Caco-2 (cell line): Measurements from ENCODE around the gene ACCSL. TPM values are rescaled to one million over a fixed set of nuclear protein-coding genes. Genes with fewer than 3 reads are reported as not detected.
A peak's percentile ranks its signal among the peaks of the same experiment; 100 is the strongest.

Experiments used
- BruUV-seq: library from RNA; stranded (reverse); fragments of 400-500 nt; replicated peaks from 2 replicates; lab custom pipeline; 2021; lab: Mats Ljungman, UMichigan
- CTCF ChIA-PET: fragments of 300-600 bp; sonication (Branson Sonifier 250); formaldehyde crosslinking; loops from one replicate; lab custom pipeline; 2022; ENCODE audit warnings: antibody characterized with exemption; lab: Charles Lee
- POLR2A ChIA-PET: fragments of 300-600 bp; sonication (Branson Sonifier 250); formaldehyde crosslinking; loops from one replicate; lab custom pipeline; 2022; ENCODE audit warnings: antibody characterized with exemption; lab: Charles Lee
- DNase-seq, 2 experiments: peaks; one replicate each; pipeline versions ENCODE4 v3.0.0 to v3.0.0-alpha.2; 2020 to 2022
- H3K27me3 ChIP-seq: replicated peaks from 2 replicates; pipeline ENCODE4 v1.6.0; 2011; ENCODE audit warnings: low read length; ENCODE audit not compliant: control insufficient read depth, insufficient read depth
- H3K36me3 ChIP-seq: 2 replicates; pipeline ENCODE4 v1.5.1; 2011; ENCODE audit warnings: low read length; ENCODE audit not compliant: control insufficient read depth, insufficient read depth
- H3K4me1 ChIP-seq: fragments of 250-450 bp; sonication (Bioruptor Pico); 2 replicates; pipeline ENCODE4 v1.5.1; 2020; ENCODE audit warnings: mild to moderate bottlenecking
- H3K4me3 ChIP-seq: 2 replicates; pipeline ENCODE4 v1.5.1; 2011; ENCODE audit warnings: low read depth, mild to moderate bottlenecking, control low read depth, low read length
- H3K9me3 ChIP-seq: fragments of 250-450 bp; sonication (Bioruptor Pico); 2 replicates; pipeline ENCODE4 v1.5.1; 2020; ENCODE audit warnings: mild to moderate bottlenecking, moderate library complexity
- H3K27ac Mint-ChIP-seq: one replicate; pipeline ENCODE4 v1.8.0; 2022; ENCODE audit warnings: mixed read lengths; ENCODE audit not compliant: unreplicated experiment
- H3K27me3 Mint-ChIP-seq: one replicate; pipeline ENCODE4 v1.8.0; 2022; ENCODE audit warnings: mixed read lengths; ENCODE audit not compliant: insufficient read depth, unreplicated experiment
- H3K36me3 Mint-ChIP-seq: one replicate; pipeline ENCODE4 v1.8.0; 2022; ENCODE audit warnings: mild to moderate bottlenecking, mixed read lengths; ENCODE audit not compliant: insufficient read depth, unreplicated experiment
- H3K4me1 Mint-ChIP-seq: one replicate; pipeline ENCODE4 v1.8.0; 2022; ENCODE audit warnings: low read depth, mixed read lengths; ENCODE audit not compliant: unreplicated experiment
- H3K4me3 Mint-ChIP-seq: one replicate; pipeline ENCODE4 v1.8.0; 2022; ENCODE audit warnings: mild to moderate bottlenecking, moderate library complexity, mixed read lengths; ENCODE audit not compliant: unreplicated experiment
- H3K9me3 Mint-ChIP-seq: one replicate; pipeline ENCODE4 v1.8.0; 2022; ENCODE audit warnings: mixed read lengths; ENCODE audit not compliant: unreplicated experiment
- intact Hi-C: fragments of 100-400 bp; cut with micrococcal nuclease; formaldehyde crosslinking; loops from one replicate; pipeline ENCODE4 v1.10.0; 2022; ENCODE audit not compliant: unreplicated experiment
- total RNA-seq: library from RNA; stranded (reverse); gene quantifications from 2 replicates; pipeline ENCODE4 v1.2.3, GENCODE V29; 2022
- TF ChIP-seq, protein P1 (sequence below), 2 experiments: fragments of 200-600 bp in 1 of 2; IDR thresholded peaks; 1 replicate in 1 of 2; 2 replicates in 1 of 2; pipeline versions ENCODE4 v1.5.1 to v1.8.0; 2011 to 2022; ENCODE audit warnings: antibody characterized with exemption in 1 of 2, control low read depth in 1 of 2, inconsistent platforms in 1 of 2, low read depth in 1 of 2, low read length in 1 of 2, mild to moderate bottlenecking in 1 of 2, moderate library complexity in 1 of 2; ENCODE audit not compliant: insufficient read depth in 1 of 2, severe bottlenecking in 1 of 2, unreplicated experiment in 1 of 2

Gene ACCSL
- total RNA-seq, 1 experiment from 2014 or later = not detected

- Mint-ChIP-seq H3K27ac (peak overlapping the region; percentile 14), H3K27me3 (no peaks in the 10 kb centered on the region), H3K9me3 (peaks cover 33% of the 10 kb centered on the region), H3K4me1 (peaks cover 18% of the 10 kb centered on the region), H3K36me3 (peaks cover 11% of the 10 kb centered on the region), H3K4me3 (no peak overlapping the region)
- CTCF ChIA-PET = no interaction called here
- POLR2A ChIA-PET = no interaction called here
- Histone ChIP-seq H3K9me3 (peaks cover 14% of the 10 kb centered on the region), H3K4me3 (no peak overlapping the region), H3K27me3 (no peaks in the 10 kb centered on the region), H3K4me1 (peaks cover 12% of the 10 kb centered on the region), H3K36me3 (no peaks in the 10 kb centered on the region)
- BruUV-seq = no TSS peak
- DNase-seq = peak; percentile 50 to 64
- TF ChIP-seq, protein P1, sequence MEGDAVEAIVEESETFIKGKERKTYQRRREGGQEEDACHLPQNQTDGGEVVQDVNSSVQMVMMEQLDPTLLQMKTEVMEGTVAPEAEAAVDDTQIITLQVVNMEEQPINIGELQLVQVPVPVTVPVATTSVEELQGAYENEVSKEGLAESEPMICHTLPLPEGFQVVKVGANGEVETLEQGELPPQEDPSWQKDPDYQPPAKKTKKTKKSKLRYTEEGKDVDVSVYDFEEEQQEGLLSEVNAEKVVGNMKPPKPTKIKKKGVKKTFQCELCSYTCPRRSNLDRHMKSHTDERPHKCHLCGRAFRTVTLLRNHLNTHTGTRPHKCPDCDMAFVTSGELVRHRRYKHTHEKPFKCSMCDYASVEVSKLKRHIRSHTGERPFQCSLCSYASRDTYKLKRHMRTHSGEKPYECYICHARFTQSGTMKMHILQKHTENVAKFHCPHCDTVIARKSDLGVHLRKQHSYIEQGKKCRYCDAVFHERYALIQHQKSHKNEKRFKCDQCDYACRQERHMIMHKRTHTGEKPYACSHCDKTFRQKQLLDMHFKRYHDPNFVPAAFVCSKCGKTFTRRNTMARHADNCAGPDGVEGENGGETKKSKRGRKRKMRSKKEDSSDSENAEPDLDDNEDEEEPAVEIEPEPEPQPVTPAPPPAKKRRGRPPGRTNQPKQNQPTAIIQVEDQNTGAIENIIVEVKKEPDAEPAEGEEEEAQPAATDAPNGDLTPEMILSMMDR (IDR thresholded peaks at IDR 0.05; ENCODE audit: insufficient read depth in 1 of 2, low read depth in 1 of 2, low read length in 1 of 2, severe bottlenecking in 1 of 2, unreplicated experiment in 1 of 2) = no peak
- intact Hi-C loops = no loop called here
Observed at GRCh38 chr11:44088871-44089270, 41.1 kb downstream of the ACCSL start.

DNA sequence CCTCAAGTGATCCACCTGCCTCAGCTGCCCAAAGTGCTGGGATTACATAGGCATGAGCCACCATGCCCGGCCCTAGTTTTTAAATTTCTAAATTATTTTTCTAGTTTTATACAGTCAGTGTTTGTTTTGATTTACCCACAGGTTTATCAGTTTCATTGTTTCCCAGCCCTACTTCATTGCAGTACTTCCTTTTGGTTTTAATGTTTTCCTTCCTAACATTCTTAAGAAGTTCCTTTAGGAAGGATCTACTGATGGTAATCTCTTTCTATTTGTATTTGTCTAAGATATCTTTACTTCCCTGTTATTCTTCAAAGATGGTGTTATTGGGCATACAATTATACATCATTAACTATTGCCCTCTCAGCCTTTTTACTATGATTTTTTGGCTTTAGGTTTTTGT, 42.8 kb downstream of the ACCSL start:
- peaks cover 31% of the 10 kb centered on the region for H3K4me1 Mint-ChIP-seq
- Histone ChIP-seq H3K36me3 (no peaks in the 10 kb centered on the region), H3K9me3 (peaks cover 12% of the 10 kb centered on the region), H3K27me3 (no peaks in the 10 kb centered on the region), H3K4me1 (peaks cover 12% of the 10 kb centered on the region), H3K4me3 (no peak overlapping the region)
- intact Hi-C loops = no loop called here
- H3K27ac Mint-ChIP-seq = no peak overlapping the region
- H3K9me3 Mint-ChIP-seq = peaks cover 28% of the 10 kb centered on the region
- POLR2A ChIA-PET = no interaction called here
- peaks cover 3% of the 10 kb centered on the region for H3K27me3 Mint-ChIP-seq
- no TSS peak for BruUV-seq
- TF ChIP-seq, protein P1 (IDR thresholded peaks at IDR 0.05; ENCODE audit: insufficient read depth in 1 of 2, low read depth in 1 of 2, low read length in 1 of 2, severe bottlenecking in 1 of 2, unreplicated experiment in 1 of 2) = no peak
- H3K36me3 Mint-ChIP-seq = peaks cover 6% of the 10 kb centered on the region
- DNase-seq = no peak
- H3K4me3 Mint-ChIP-seq = no peak overlapping the region
- CTCF ChIA-PET = interaction anchor here (0.6 to 0.9 kb wide), 2 partner anchors 12 to 19 kb away, joined by 3 read pairs; no protein-coding TSS in a partner anchor

DNA sequence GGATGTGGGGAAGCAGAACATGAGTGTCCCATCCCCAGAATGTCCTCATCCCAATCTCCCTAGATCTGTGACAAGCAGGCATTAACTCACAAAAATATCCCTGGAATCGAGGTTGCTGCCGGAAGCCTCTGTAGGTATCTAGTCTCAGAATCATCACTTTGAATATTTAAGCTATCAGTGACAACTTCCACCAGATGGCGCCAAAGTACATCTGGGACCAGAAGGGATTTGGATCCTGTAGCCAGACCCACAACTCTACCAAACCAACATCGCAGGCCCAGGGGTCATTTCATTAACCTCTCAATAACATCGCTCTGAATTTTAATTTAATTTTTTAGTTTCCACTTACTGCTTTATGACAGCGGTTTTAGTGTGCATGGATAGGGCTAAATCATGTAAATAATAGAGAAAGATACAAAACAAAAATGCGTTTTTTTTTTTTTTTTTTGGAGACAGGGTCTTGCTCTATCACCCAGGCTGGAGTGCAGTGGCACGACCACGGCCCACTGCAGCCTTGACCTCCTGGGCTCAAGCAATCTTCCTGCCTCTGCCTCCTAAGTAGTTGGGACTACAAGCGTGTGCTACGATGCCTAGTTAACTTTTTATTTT, 46.6 kb downstream of the ACCSL start:
- peaks cover 3% of the 10 kb centered on the region for H3K27me3 Mint-ChIP-seq
- peaks cover 7% of the 10 kb centered on the region; the same call in 1 of the 2 replicates for H3K4me1 ChIP-seq
- POLR2A ChIA-PET = interaction anchor here (0.7 kb wide), 1 partner anchor 28 kb away, joined by 4 read pairs; the partner anchor contains the start of gene ACCS
- H3K4me3 ChIP-seq = no peak overlapping the region
- no peak overlapping the region for H3K4me3 Mint-ChIP-seq
- no TSS peak for BruUV-seq
- peaks cover 18% of the 10 kb centered on the region for H3K4me1 Mint-ChIP-seq
- 0 out of 2 replicates have a peak, but pooled peaks cover 6% of the 10 kb centered on the region for H3K9me3 ChIP-seq
- intact Hi-C loops = loop anchor here (1.0 to 2.0 kb wide), 4 partner anchors 16 to 522 kb away; partner anchors contain the start of gene ACCS
- no peak overlapping the region for H3K27ac Mint-ChIP-seq
- no peaks in the 10 kb centered on the region for H3K36me3 Mint-ChIP-seq
- H3K27me3 ChIP-seq = no peaks in the 10 kb centered on the region
- TF ChIP-seq, protein P1 (IDR thresholded peaks at IDR 0.05; ENCODE audit: insufficient read depth in 1 of 2, low read depth in 1 of 2, low read length in 1 of 2, severe bottlenecking in 1 of 2, unreplicated experiment in 1 of 2) = peak; percentile 81 to 88
- CTCF ChIA-PET = interaction anchor here (0.6 to 2.7 kb wide), 14 partner anchors 8 to 432 kb away, joined by 3 to 34 read pairs (median 6); no protein-coding TSS in a partner anchor
- H3K9me3 Mint-ChIP-seq = peaks cover 1% of the 10 kb centered on the region
- H3K36me3 ChIP-seq = no peaks in the 10 kb centered on the region
- peak; percentile 78 to 81 for DNase-seq
